ENCODE results near the gene KAT7.
A peak's percentile ranks its signal among the peaks of the same experiment; 100 is the strongest.

Gene KAT7

DNA sequence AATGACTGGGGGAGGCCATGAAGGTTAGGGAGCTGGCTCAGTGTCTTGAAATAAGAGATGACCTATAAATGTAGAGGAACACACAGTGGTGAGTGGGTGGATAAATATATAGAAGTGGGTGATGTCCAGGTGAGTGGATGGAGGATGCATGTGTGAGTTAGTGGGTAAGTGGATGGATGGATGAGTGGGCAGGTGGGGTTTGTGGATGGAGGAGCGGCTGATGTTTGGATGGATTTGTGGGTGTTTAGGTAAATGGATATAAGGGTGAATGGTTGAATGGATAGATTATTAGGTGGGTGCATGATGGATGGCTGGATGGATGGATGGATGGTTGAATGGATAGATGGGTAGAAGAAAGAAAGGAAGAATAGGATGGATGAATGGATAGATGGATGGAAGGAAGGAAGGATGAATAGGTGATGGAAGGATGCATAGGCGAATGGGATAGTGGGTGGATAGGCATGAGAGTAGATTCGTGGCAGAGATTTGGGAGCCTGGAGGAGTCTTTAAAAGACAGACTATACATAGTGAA, 78.5 kb downstream of the KAT7 start:
- no peak for DNase-seq

DNA sequence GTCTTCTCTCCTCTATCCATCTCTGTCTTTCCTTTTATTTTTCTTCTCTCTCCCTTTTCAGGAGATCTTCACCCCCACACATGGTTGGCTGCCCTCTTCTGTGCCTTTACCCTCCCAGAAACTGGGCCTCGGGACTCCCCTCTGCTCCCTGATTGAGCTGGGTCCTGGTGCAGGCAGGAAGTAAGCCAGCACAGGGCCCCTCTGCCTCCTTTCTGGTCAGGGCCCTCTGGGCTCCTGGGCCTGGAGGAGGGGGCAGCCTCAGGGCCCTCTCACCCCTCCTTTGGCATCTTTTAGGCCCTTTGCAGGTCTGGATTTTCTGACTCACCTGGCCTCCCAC, 80.5 kb downstream of the KAT7 start:
- DNase-seq = no peak

DNA sequence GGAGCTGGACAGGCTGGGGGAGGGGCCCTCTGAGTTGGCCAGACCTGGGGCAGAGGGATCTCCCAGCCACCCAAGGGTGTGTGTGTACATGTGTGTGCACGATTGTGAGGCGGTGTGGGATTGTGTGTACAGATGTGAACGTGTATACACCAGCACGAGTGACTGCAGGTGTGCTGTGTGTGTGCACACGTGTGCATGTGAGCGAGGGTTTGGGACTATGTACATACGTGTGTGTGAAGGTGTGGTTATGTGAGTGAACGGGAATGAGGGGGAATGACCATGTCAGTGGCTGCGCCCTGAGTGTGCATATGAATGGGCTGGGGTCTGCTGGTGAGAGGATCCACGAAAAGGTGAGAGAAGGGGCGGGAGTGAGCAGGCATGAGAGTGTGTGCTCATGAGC, 81.8 kb downstream of the KAT7 start:
- no peak for DNase-seq

- DNase-seq = no peak
Measured at GRCh38 chr17:49871211-49871610, 82.7 kb downstream of the KAT7 start.

DNA sequence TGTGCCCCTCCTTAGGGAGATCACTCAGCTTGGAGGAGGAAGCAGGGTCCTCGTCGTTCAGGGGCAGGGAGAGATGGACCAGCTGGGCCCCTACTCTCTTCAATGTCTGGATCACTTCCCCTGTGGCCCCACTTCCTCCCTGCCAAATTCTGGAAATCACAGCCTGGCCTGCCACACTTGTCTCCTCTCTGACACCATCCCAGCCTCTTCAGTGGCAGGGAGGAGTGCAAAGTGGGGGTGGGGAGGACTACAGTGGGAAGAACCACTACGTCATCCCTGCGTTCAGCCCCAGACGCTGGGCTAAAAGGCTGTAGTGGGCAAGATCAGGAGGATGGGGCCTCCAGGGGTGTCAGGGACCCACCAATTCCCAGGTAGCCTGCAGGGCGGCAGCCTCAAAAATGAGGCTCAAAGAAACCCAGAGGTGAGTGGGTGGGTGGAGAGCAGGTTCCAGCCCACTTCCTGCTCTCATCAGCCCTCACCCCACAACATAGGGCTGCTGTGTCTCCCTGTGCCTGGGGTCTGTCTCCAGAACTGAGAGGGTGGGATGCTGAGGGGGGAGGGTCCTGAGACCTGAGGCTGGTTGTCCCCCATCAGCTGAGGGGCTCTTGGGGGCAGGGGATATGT, 84.4 kb downstream of the KAT7 start:
- no peak for DNase-seq

DNA sequence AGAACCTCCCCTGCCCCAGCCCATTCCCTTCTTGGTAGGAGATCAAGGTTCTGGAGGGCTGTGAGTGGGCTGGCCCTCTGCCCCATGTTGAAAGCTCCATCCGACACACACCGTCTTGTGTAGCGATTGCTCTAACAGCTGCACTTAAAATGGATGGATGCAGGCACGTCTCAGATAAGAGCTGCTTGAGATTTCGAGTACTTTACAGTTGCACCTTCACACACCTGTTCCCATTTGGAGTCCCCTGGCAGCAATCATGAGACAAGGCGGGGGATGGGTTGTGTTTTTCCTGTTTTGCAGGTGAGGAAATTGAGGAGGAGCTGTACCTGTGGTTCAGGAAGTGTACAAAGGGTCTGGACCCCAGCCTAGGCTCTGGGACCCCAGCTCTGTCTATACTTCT, 85.0 kb downstream of the KAT7 start:
- no peak for DNase-seq

GRCh38 chr17:49873926-49874325, 85.4 kb downstream of the KAT7 start:
- DNase-seq = no peak

GRCh38 chr17:49874911-49875310, 86.4 kb downstream of the KAT7 start:
- DNase-seq = no peak

DNA sequence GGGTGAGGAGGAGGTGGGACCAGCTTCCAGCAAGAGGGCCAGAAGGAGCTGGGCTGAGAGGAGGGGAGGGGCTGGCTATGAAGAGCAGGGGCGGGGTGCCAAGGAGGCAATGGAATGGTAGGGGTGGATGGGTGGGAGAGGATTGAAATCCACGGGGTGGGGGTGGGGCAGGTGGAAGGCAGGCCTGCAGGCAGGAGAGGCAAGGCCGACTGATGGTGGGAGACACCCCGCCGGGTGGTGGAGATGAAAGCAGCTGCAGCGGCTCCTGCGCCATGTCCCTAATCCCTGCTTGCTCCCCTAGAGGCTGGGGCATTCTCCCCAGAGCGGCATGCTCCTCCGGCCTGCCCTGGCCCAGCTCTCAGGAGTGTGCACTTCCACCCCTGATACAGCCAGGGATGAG, 87.2 kb downstream of the KAT7 start:
- no peak for DNase-seq

DNA sequence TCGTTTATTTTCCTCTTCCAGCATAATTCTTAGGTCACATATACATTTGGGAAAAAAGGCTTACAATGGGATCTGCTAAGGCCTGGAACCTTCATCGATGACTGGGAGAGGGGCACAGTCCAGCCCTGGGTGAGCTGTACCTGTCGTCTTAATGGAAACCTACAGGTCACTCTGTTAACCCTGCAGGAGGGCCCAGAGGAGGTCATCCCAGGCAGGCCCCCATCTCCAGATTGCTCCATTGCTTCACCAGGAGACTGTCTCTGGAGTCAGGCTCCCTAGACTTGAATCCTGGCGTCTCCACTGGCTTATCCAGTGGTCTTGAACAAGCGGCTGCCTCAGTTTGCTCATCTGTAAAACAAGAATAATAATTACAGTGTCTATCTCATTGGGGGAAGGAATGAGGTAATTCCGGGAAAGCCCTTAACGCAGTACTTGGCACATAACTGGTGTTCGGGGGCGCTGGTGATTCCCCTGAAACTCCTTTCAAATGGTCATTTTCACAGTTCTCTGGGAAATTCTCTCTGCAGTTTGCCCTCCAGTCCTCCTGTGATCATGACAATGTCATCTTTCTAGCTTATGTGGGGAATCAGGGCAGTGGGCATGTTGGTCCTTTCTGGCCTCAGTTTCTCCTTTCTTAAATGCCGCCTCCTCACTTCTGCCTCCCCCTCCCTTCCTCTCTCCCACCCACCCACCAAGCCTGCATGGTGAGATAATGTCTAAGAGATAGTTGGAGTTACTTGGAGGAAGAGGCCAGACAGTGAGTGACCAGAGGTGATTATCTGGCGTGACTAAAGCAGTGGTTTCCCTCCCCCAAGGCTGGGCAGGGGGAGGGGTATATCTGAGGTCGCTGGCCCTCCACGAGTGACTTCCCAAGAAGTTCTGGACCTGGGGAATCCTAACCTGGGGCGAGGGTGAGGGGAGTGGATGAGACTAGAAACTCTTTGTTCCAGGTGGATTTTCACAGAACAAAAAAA, 90.7 kb downstream of the KAT7 start:
- DNase-seq = no peak

DNA sequence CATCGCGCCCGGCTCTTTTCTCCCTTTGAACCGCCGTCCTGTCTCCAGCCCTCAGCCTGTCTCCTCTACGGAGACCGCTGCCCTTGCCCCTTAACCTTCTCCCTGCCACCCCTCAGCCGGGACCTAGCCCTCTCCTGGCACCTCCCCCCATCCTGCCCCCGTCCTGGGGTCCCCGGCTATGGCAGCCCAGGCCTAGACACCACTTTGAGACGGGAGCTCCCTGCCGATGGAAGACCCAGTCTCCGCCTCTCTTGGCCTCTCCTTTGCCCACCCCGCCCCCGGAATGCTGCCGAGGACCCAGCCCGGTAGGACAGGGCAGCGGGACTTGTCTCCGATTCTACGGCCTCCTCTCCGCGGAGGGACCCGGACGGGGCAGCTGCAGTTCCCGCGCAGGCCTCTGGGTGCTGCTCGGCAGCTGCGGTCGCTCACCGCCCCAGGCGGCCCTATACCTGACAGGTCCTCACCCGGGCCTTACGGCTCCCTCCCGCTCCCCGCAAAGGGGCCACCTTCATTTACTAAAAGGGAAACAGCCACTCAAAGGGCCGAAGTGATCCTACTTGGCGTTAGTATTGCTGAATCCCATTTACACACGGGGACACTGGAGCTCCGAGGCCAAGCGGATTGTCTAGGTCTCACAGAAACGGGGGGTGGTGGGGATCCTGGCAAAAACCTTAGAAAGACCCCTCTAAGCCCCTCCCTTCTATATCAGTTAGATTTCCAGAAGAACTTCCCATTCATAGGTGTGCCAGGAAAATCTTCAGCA, 92.0 kb downstream of the KAT7 start:
- peak in 33 of 56 donors; percentile 1 to 65 (median 15) for DNase-seq

DNA sequence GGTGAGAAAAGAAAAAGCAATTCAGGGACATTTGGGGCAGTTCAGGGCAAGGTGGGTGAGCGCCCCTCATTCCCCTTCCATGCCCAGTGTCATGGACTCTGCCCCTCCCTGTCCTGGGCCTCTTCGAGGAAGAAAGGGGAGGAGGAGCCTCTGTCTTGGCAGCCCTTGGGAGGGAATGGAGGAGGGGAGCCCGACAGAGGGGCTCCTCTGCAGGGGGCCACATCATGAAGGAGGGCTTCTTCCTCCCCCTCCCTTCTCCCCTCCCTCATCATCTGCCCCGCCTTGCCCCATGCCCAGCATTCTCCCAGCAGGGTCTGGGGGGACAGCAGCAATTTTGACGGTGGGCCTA, 92.5 kb downstream of the KAT7 start:
- DNase-seq = no peak

- no peak for DNase-seq
Measured at GRCh38 chr17:49882434-49882833, 94.0 kb downstream of the KAT7 start.
